ENCODE results near the gene ELF5.

- TF ChIP-seq, protein P1, sequence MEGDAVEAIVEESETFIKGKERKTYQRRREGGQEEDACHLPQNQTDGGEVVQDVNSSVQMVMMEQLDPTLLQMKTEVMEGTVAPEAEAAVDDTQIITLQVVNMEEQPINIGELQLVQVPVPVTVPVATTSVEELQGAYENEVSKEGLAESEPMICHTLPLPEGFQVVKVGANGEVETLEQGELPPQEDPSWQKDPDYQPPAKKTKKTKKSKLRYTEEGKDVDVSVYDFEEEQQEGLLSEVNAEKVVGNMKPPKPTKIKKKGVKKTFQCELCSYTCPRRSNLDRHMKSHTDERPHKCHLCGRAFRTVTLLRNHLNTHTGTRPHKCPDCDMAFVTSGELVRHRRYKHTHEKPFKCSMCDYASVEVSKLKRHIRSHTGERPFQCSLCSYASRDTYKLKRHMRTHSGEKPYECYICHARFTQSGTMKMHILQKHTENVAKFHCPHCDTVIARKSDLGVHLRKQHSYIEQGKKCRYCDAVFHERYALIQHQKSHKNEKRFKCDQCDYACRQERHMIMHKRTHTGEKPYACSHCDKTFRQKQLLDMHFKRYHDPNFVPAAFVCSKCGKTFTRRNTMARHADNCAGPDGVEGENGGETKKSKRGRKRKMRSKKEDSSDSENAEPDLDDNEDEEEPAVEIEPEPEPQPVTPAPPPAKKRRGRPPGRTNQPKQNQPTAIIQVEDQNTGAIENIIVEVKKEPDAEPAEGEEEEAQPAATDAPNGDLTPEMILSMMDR (IDR thresholded peaks at IDR 0.05 in 2 of 3, conservative IDR thresholded peaks at IDR 0.05 in 1 of 3; ENCODE audit: control insufficient read depth in 2 of 3, extremely low read depth in 1 of 3, insufficient read depth in 1 of 3, low read depth in 3 of 3, low read length in 3 of 3) = no peak
- TF ChIP-seq MAX (IDR thresholded peaks at IDR 0.05; ENCODE audit: low read depth, low read length) (no peak), CUX1 (IDR thresholded peaks at IDR 0.05; ENCODE audit: insufficient replicate concordance, low read depth, low read length) (no peak), RFX5 (IDR thresholded peaks at IDR 0.05; ENCODE audit: low read depth, low read length) (no peak), HDGF (IDR thresholded peaks at IDR 0.05) (no peak), HDAC6 (IDR thresholded peaks at IDR 0.05; ENCODE audit: unreplicated experiment) (no peak)
- TF ChIP-seq, protein P2, sequence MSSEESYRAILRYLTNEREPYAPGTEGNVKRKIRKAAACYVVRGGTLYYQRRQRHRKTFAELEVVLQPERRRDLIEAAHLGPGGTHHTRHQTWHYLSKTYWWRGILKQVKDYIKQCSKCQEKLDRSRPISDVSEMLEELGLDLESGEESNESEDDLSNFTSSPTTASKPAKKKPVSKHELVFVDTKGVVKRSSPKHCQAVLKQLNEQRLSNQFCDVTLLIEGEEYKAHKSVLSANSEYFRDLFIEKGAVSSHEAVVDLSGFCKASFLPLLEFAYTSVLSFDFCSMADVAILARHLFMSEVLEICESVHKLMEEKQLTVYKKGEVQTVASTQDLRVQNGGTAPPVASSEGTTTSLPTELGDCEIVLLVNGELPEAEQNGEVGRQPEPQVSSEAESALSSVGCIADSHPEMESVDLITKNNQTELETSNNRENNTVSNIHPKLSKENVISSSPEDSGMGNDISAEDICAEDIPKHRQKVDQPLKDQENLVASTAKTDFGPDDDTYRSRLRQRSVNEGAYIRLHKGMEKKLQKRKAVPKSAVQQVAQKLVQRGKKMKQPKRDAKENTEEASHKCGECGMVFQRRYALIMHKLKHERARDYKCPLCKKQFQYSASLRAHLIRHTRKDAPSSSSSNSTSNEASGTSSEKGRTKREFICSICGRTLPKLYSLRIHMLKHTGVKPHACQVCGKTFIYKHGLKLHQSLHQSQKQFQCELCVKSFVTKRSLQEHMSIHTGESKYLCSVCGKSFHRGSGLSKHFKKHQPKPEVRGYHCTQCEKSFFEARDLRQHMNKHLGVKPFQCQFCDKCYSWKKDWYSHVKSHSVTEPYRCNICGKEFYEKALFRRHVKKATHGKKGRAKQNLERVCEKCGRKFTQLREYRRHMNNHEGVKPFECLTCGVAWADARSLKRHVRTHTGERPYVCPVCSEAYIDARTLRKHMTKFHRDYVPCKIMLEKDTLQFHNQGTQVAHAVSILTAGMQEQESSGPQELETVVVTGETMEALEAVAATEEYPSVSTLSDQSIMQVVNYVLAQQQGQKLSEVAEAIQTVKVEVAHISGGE (CRISPR knock-in tag; IDR thresholded peaks at IDR 0.05) = no peak
These were observed 18.3 kb downstream of the ELF5 start for GRCh38 chr11:34495239-34495723.
